CD14-positive monocyte (primary cell): ENCODE measurements around the gene GLCCI1. TPM values are rescaled to one million over a fixed set of nuclear protein-coding genes. Genes with fewer than 3 reads are reported as not detected.
"Not testable (repeated sequence)": the region's sequence is repeated elsewhere in the genome, so short reads cannot be mapped to it uniquely, and the experiment has no call there.

Experiments used
- DNase-seq, 3 donors: peaks; one replicate each; pipeline ENCODE4 v3.0.0-alpha.2; 2011 to 2022
- H2AFZ ChIP-seq: 2 replicates; pipeline ENCODE4 v1.6.0; 2012; ENCODE audit warnings: mild to moderate bottlenecking, low read depth, low read length, inconsistent platforms; ENCODE audit not compliant: insufficient read depth, poor library complexity, severe bottlenecking
- H3K27ac ChIP-seq, 2 donors: 1 replicate in 1 of 2; 2 replicates in 1 of 2; pipeline ENCODE4 v1.5.1; 2012 to 2013; ENCODE audit warnings: low read length in 2 of 2, control low read depth in 1 of 2, inconsistent platforms in 1 of 2, low read depth in 1 of 2, mild to moderate bottlenecking in 1 of 2
- H3K27me3 ChIP-seq, 2 donors: one replicate each; pipeline versions ENCODE4 v1.6.0 to v1.6.1; 2011 to 2013; ENCODE audit warnings: low read length in 2 of 2; ENCODE audit not compliant: control insufficient read depth in 2 of 2, insufficient read depth in 2 of 2
- H3K36me3 ChIP-seq, 2 donors: replicated peaks in 1 of 2; 1 replicate in 1 of 2; 2 replicates in 1 of 2; pipeline versions ENCODE4 v1.5.1 to v1.6.1; 2012 to 2013; ENCODE audit warnings: low read length in 2 of 2, control low read depth in 1 of 2, inconsistent platforms in 1 of 2, mild to moderate bottlenecking in 1 of 2; ENCODE audit not compliant: insufficient read depth in 2 of 2, control insufficient read depth in 1 of 2
- H3K4me1 ChIP-seq, 2 donors: 1 replicate in 1 of 2; 2 replicates in 1 of 2; pipeline versions ENCODE4 v1.5.1 to v1.6.1; 2012 to 2013; ENCODE audit warnings: low read length in 2 of 2, control low read depth in 1 of 2, inconsistent platforms in 1 of 2, mild to moderate bottlenecking in 1 of 2, moderate library complexity in 1 of 2; ENCODE audit not compliant: insufficient read depth in 2 of 2, control insufficient read depth in 1 of 2
- H3K4me2 ChIP-seq: replicated peaks from 2 replicates; pipeline ENCODE3; 2012; ENCODE audit warnings: low read length, moderate library complexity, mild to moderate bottlenecking; ENCODE audit not compliant: poor library complexity, severe bottlenecking; ENCODE audit errors: extremely low read depth
- H3K4me3 ChIP-seq, 3 experiments: fragments of 200-600 bp in 1 of 3; sonication (generic) in 1 of 3; replicated peaks in 1 of 3; 1 replicate in 2 of 3; 2 replicates in 1 of 3; pipeline ENCODE4 v1.5.1; 2011 to 2013; ENCODE audit warnings: low read length in 3 of 3, mild to moderate bottlenecking in 3 of 3, control low read depth in 2 of 3, low read depth in 2 of 3, inconsistent platforms in 1 of 3, moderate library complexity in 1 of 3
- H3K79me2 ChIP-seq: 2 replicates; pipeline ENCODE4 v1.6.0; 2012; ENCODE audit warnings: mild to moderate bottlenecking, control low read depth, inconsistent platforms, low read length, moderate library complexity; ENCODE audit not compliant: insufficient read depth
- H3K9ac ChIP-seq: 2 replicates; pipeline ENCODE4 v1.6.0; 2017; ENCODE audit warnings: low read length, mild to moderate bottlenecking; ENCODE audit not compliant: insufficient read depth, poor library complexity, severe bottlenecking
- H3K9me3 ChIP-seq, 2 donors: replicated peaks in 1 of 2; 1 replicate in 1 of 2; 2 replicates in 1 of 2; pipeline versions ENCODE4 v1.5.1 to v1.6.1; 2012 to 2013; ENCODE audit warnings: low read length in 2 of 2, control low read depth in 1 of 2; ENCODE audit not compliant: control insufficient read depth in 1 of 2, insufficient read depth in 1 of 2
- H4K20me1 ChIP-seq: 2 replicates; pipeline ENCODE4 v1.6.0; 2012; ENCODE audit warnings: mild to moderate bottlenecking, low read length, control low read depth, moderate library complexity; ENCODE audit not compliant: insufficient read depth
- H3K27ac Mint-ChIP-seq, 7 donors: one replicate each; pipeline ENCODE4 v1.8.0; 2020; ENCODE audit warnings: mild to moderate bottlenecking in 7 of 7, mixed read lengths in 7 of 7, moderate library complexity in 6 of 7, inconsistent platforms in 2 of 7
- H3K27me3 Mint-ChIP-seq, 3 donors: one replicate each; pipeline ENCODE4 v1.8.0; 2021 to 2022; ENCODE audit warnings: low read depth in 3 of 3, mild to moderate bottlenecking in 3 of 3, mixed read lengths in 3 of 3, moderate library complexity in 3 of 3, inconsistent platforms in 1 of 3
- H3K36me3 Mint-ChIP-seq, 2 donors: one replicate each; pipeline ENCODE4 v1.8.0; 2020; ENCODE audit warnings: mixed read lengths in 2 of 2, inconsistent platforms in 1 of 2, mild to moderate bottlenecking in 1 of 2
- H3K4me1 Mint-ChIP-seq: one replicate; pipeline ENCODE4 v1.8.0; 2020; ENCODE audit warnings: mild to moderate bottlenecking, mixed read lengths
- H3K4me3 Mint-ChIP-seq, 2 donors: one replicate each; pipeline ENCODE4 v1.8.0; 2020; ENCODE audit warnings: mild to moderate bottlenecking in 2 of 2, mixed read lengths in 2 of 2, moderate library complexity in 1 of 2
- H3K9me3 Mint-ChIP-seq, 7 donors: one replicate each; pipeline ENCODE4 v1.8.0; 2020 to 2022; ENCODE audit warnings: mixed read lengths in 7 of 7, mild to moderate bottlenecking in 6 of 7, moderate library complexity in 6 of 7, inconsistent platforms in 2 of 7
- WGBS: methylation state at CpG from one replicate; pipeline ENCODE4 v1.1.5; 2013; ENCODE audit warnings: missing lambda C conversion rate; ENCODE audit not compliant: insufficient coverage; 5-methylcytosine and 5-hydroxymethylcytosine counted together
- intact Hi-C, 2 donors: fragments of 100-400 bp; cut with micrococcal nuclease; formaldehyde crosslinking; loops; one replicate each; pipeline versions ENCODE4 v1.15.0 to v1.15.1; 2023
- polyA plus RNA-seq, 3 donors: library from polyadenylated mRNA; depleted of rRNA in 1 of 3; unstranded in 2 of 3; stranded (reverse) in 1 of 3; fragments of 300-500 nt in 2 of 3; fragments of >200 nt in 1 of 3; fragmentation: Illumina TruSeq in 2 of 3; gene quantifications; 1 replicate in 2 of 3; 2 replicates in 1 of 3; pipeline ENCODE4 v1.2.3, GENCODE V29; 2012 to 2021
- TF ChIP-seq, protein P1 (sequence below): fragments of 200-600 bp; IDR thresholded peaks from one replicate; pipeline ENCODE4 v1.8.0; 2022; ENCODE audit warnings: antibody characterized with exemption, mild to moderate bottlenecking

Gene GLCCI1
- polyA plus RNA-seq, 3 donors = 0.89 to 2.1 (median 1.1) TPM

DNA sequence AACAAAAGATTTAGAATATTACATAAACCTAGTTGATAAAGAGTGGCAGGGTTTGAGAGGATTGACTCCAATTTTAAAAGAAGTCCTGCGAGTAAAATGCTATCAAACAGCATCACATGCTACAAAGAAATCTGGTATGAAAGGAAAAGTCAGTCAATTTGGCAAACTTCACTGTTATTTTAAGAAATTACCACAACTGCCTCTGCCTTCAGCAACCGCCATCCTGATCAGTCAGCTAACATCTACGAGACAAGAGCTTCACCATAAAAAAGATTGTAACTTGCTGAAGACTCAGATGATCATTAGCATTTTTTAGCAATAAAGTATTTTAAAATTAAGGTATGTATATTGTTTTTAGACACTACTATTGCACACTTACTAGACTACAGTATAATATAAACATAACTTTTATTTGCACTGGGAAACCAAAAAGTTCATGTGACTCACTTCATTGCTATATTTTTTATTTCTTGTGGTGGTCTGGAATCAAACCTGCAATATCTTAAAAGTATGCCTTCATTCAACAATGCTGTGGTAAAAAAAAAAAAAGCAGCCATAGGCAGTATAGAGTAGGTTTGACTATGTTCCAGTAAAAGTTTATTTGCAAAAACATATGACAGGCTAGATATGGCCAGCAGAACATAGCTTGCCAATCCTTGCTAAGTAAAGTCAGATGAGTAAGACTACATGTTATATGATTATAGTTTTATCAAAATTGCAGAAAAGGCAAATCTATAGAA lies 74.4 kb downstream of the GLCCI1 start:
- no peak overlapping the region for H3K27ac Mint-ChIP-seq
- H3K9me3 Mint-ChIP-seq = peaks cover 0 to 2% (median 0%) of the 10 kb centered on the region in 7 donors
- Histone ChIP-seq H3K27me3 (no peaks in the 10 kb centered on the region), H3K27ac (no peak overlapping the region), H3K4me1 (no peaks in the 10 kb centered on the region), H4K20me1 (no peaks in the 10 kb centered on the region), H3K36me3 (no peaks in the 10 kb centered on the region), H3K79me2 (no peaks in the 10 kb centered on the region), H3K4me3 (no peak overlapping the region), H3K9ac (no peak overlapping the region), H3K9me3 (no peaks in the 10 kb centered on the region), H3K4me2 (no peak overlapping the region), H2AFZ (no peak overlapping the region)
- no peaks in the 10 kb centered on the region for H3K27me3 Mint-ChIP-seq
- intact Hi-C loops = no loop called here
- no peaks in the 10 kb centered on the region for H3K36me3 Mint-ChIP-seq
- no peak overlapping the region for H3K4me3 Mint-ChIP-seq
- WGBS = no CpG with 5 or more reads among the region's 3 CpGs
- TF ChIP-seq, protein P1, sequence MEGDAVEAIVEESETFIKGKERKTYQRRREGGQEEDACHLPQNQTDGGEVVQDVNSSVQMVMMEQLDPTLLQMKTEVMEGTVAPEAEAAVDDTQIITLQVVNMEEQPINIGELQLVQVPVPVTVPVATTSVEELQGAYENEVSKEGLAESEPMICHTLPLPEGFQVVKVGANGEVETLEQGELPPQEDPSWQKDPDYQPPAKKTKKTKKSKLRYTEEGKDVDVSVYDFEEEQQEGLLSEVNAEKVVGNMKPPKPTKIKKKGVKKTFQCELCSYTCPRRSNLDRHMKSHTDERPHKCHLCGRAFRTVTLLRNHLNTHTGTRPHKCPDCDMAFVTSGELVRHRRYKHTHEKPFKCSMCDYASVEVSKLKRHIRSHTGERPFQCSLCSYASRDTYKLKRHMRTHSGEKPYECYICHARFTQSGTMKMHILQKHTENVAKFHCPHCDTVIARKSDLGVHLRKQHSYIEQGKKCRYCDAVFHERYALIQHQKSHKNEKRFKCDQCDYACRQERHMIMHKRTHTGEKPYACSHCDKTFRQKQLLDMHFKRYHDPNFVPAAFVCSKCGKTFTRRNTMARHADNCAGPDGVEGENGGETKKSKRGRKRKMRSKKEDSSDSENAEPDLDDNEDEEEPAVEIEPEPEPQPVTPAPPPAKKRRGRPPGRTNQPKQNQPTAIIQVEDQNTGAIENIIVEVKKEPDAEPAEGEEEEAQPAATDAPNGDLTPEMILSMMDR = no peak
- no peaks in the 10 kb centered on the region for H3K4me1 Mint-ChIP-seq
- no peak for DNase-seq

DNA sequence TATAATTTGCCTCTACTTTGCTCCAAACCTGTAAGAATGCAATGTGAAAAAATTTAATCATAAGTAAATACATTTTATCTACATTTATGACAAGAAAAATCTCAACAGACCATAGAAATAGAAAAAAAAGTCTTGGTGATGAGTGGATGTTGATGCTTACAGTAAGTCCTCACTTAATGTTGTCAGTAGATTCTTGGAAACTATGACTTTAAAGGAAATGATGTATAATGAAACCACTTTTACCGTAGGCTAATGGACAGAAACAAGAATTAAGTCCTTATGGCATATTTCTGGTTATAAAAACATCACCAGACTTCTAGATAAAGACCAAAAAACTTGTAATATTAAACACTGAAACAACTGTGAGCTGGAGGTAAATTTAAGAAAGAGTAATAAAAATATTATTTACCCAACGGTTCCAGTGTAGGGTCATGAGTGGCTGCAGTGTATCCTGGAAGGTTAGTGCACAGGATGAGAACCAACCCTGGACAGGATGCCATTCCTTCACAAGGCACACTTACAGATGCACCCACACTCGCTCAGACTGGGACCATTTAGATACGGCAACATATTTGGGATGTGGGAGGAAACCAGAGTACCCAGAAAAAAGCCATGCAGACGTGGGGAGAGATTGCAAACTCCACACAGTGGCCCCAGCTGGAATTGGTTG lies 76.3 kb downstream of the GLCCI1 start:
- Mint-ChIP-seq H3K9me3 (peaks cover 0 to 2% (median 0%) of the 10 kb centered on the region in 7 donors), H3K4me1 (no peaks in the 10 kb centered on the region), H3K27me3 (no peaks in the 10 kb centered on the region), H3K4me3 (no peak overlapping the region), H3K36me3 (no peaks in the 10 kb centered on the region), H3K27ac (no peak overlapping the region)
- TF ChIP-seq, protein P1 = no peak
- no peak overlapping the region for H2AFZ ChIP-seq
- intact Hi-C loops = no loop called here
- H3K4me3 ChIP-seq = no peak overlapping the region
- WGBS = 92% methylated on average over 2 of the region's 5 CpGs
- H3K27me3 ChIP-seq = no peaks in the 10 kb centered on the region
- no peaks in the 10 kb centered on the region for H3K79me2 ChIP-seq
- no peaks in the 10 kb centered on the region for H3K4me1 ChIP-seq
- H3K36me3 ChIP-seq = no peaks in the 10 kb centered on the region
- no peak overlapping the region for H3K27ac ChIP-seq
- H3K4me2 ChIP-seq = no peak overlapping the region
- no peaks in the 10 kb centered on the region for H3K9me3 ChIP-seq
- no peak overlapping the region for H3K9ac ChIP-seq
- no peak for DNase-seq
- no peaks in the 10 kb centered on the region for H4K20me1 ChIP-seq

DNA sequence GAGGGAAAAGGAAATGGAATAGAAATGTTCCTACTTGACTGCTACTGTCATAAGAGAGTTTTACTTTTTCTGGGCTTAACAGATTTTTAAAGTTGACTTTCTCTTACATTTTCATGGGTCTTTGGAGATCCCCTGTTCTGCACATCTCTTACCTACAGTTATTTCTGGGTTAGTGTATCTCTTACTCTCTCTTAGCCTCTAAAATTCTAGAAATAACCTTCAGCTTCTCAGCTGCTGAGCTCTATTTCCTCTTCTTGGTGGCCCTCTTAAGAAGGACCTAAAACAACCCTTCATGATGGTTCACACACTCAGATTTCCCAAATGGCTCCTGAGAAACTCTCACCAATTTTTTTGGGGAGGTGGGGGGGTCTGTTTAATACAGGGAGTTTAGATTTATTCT lies 79.5 kb downstream of the GLCCI1 start:
- H3K4me3 Mint-ChIP-seq = not testable (repeated sequence)

More for the DNA sequence above, 79.5 kb downstream of the GLCCI1 start:
- intact Hi-C loops, H3K79me2 ChIP-seq, H3K9ac ChIP-seq, H3K36me3 ChIP-seq, H4K20me1 ChIP-seq, DNase-seq, H3K27ac ChIP-seq, H3K27me3 Mint-ChIP-seq, H3K9me3 ChIP-seq, H3K27me3 ChIP-seq, H3K4me3 ChIP-seq, H3K4me2 ChIP-seq, H3K4me1 Mint-ChIP-seq, H3K36me3 Mint-ChIP-seq, H3K9me3 Mint-ChIP-seq, H3K27ac Mint-ChIP-seq, H3K4me1 ChIP-seq, H2AFZ ChIP-seq: not testable (repeated sequence)
